ENCODE data around the gene VEGFD. TPM values are rescaled to one million over a fixed set of nuclear protein-coding genes. Genes with fewer than 3 reads are reported as not detected.

The VEGFD gene
- total RNA-seq, 5 donors from 2014 or later (not counting 1 experiment from before 2014, with no cell fraction given): not detected

- peaks cover 0 to 2% of the 10 kb centered on the region in 2 experiments for H3K4me1 ChIP-seq (ENCODE audit: control insufficient read depth in 1 of 2, extremely low read depth in 1 of 2, insufficient read depth in 2 of 2, low read length in 2 of 2)
- H3K9me3 Mint-ChIP-seq: no peaks in the 10 kb centered on the region
- no peaks in the 10 kb centered on the region for H3K36me3 ChIP-seq (ENCODE audit: control insufficient read depth in 2 of 2, extremely low read depth in 1 of 2, insufficient read depth in 1 of 2, low read length in 1 of 2)
- H3K4me3 ChIP-seq (ENCODE audit: control insufficient read depth in 1 of 2, extremely low read depth in 1 of 2, low read length in 1 of 2): no peak overlapping the region
- no peak overlapping the region for H3K27ac Mint-ChIP-seq
- no peak overlapping the region for H3K4me3 Mint-ChIP-seq
- DNase-seq (no peak), ATAC-seq (replicated peaks in 1 of 4) (no peak)
- ChIA-PET POLR2A (no interaction called here), CTCF (interaction anchor here in 1 of 2 donors (0.6 kb wide), 1 partner anchor 1350 kb away, joined by 5 read pairs; no protein-coding TSS in a partner anchor)
- H3K27me3 ChIP-seq (replicated peaks in 1 of 2; ENCODE audit: control insufficient read depth in 2 of 2, extremely low read depth in 1 of 2, insufficient read depth in 2 of 2, low read length in 1 of 2): no peaks in the 10 kb centered on the region
- no peaks in the 10 kb centered on the region for H3K36me3 Mint-ChIP-seq
- no CpG with 5 or more reads among the region's 2 CpGs for WGBS (ENCODE audit: insufficient coverage)
- H3K4me1 Mint-ChIP-seq: peaks cover 0 to 3% (median 0%) of the 10 kb centered on the region in 3 donors
- no peak overlapping the region for H3K27ac ChIP-seq (ENCODE audit: low read length)
- no peaks in the 10 kb centered on the region for H3K9me3 ChIP-seq
- H3K27me3 Mint-ChIP-seq: peaks cover 1 to 13% of the 10 kb centered on the region in 2 donors
Measured at GRCh38 chrX:15401378-15401777, 17.2 kb upstream of the VEGFD start.

GRCh38 chrX:15399962-15400391 lies 15.8 kb upstream of the VEGFD start:
- H3K4me1 ChIP-seq (ENCODE audit: control insufficient read depth in 1 of 2, extremely low read depth in 1 of 2, insufficient read depth in 2 of 2, low read length in 2 of 2): peaks cover 0 to 2% of the 10 kb centered on the region in 2 experiments
- no peak overlapping the region for H3K4me3 ChIP-seq (ENCODE audit: control insufficient read depth in 1 of 2, extremely low read depth in 1 of 2, low read length in 1 of 2)
- no peak overlapping the region for H3K27ac Mint-ChIP-seq
- no peaks in the 10 kb centered on the region for H3K9me3 ChIP-seq
- ATAC-seq (replicated peaks in 1 of 4) (no peak), DNase-seq (no peak)
- peaks cover 1 to 13% of the 10 kb centered on the region in 2 donors for H3K27me3 Mint-ChIP-seq
- no peaks in the 10 kb centered on the region for H3K36me3 ChIP-seq (ENCODE audit: control insufficient read depth in 2 of 2, extremely low read depth in 1 of 2, insufficient read depth in 1 of 2, low read length in 1 of 2)
- no CpG with 5 or more reads among the region's 3 CpGs for WGBS (ENCODE audit: insufficient coverage)
- ChIA-PET POLR2A (no interaction called here), CTCF (no interaction called here)
- peaks cover 0 to 3% (median 0%) of the 10 kb centered on the region in 3 donors for H3K4me1 Mint-ChIP-seq
- H3K4me3 Mint-ChIP-seq: no peak overlapping the region
- no peaks in the 10 kb centered on the region for H3K36me3 Mint-ChIP-seq
- H3K9me3 Mint-ChIP-seq: no peaks in the 10 kb centered on the region
- no peaks in the 10 kb centered on the region for H3K27me3 ChIP-seq (replicated peaks in 1 of 2; ENCODE audit: control insufficient read depth in 2 of 2, extremely low read depth in 1 of 2, insufficient read depth in 2 of 2, low read length in 1 of 2)
- no peak overlapping the region for H3K27ac ChIP-seq (ENCODE audit: low read length)

- no peaks in the 10 kb centered on the region for H3K36me3 Mint-ChIP-seq
- Histone ChIP-seq H3K27me3 (replicated peaks in 1 of 2; ENCODE audit: control insufficient read depth in 2 of 2, extremely low read depth in 1 of 2, insufficient read depth in 2 of 2, low read length in 1 of 2) (no peaks in the 10 kb centered on the region), H3K4me3 (ENCODE audit: control insufficient read depth in 1 of 2, extremely low read depth in 1 of 2, low read length in 1 of 2) (no peak overlapping the region), H3K9me3 (no peaks in the 10 kb centered on the region), H3K27ac (ENCODE audit: low read length) (no peak overlapping the region), H3K36me3 (ENCODE audit: control insufficient read depth in 2 of 2, extremely low read depth in 1 of 2, insufficient read depth in 1 of 2, low read length in 1 of 2) (no peaks in the 10 kb centered on the region), H3K4me1 (ENCODE audit: control insufficient read depth in 1 of 2, extremely low read depth in 1 of 2, insufficient read depth in 2 of 2, low read length in 2 of 2) (peaks cover 0 to 2% of the 10 kb centered on the region in 2 experiments)
- no peak overlapping the region for H3K4me3 Mint-ChIP-seq
- H3K27me3 Mint-ChIP-seq: peaks cover 1 to 13% of the 10 kb centered on the region in 2 donors
- POLR2A ChIA-PET: no interaction called here
- CTCF ChIA-PET: interaction anchor here in 1 of 2 donors (0.6 kb wide), 1 partner anchor 59 kb away, joined by 3 read pairs; no protein-coding TSS in a partner anchor
- H3K4me1 Mint-ChIP-seq: no peaks in the 10 kb centered on the region
- no peak overlapping the region for H3K27ac Mint-ChIP-seq
- ATAC-seq (replicated peaks in 1 of 4) (no peak), DNase-seq (no peak)
- H3K9me3 Mint-ChIP-seq: no peaks in the 10 kb centered on the region
Measured at GRCh38 chrX:15398874-15399273, 14.7 kb upstream of the VEGFD start.

GRCh38 chrX:15395789-15396188 lies 11.6 kb upstream of the VEGFD start:
- POLR2A ChIA-PET: no interaction called here
- no peak overlapping the region for H3K4me3 ChIP-seq (ENCODE audit: control insufficient read depth in 1 of 2, extremely low read depth in 1 of 2, low read length in 1 of 2)
- no peaks in the 10 kb centered on the region for H3K4me1 ChIP-seq (ENCODE audit: control insufficient read depth in 1 of 2, extremely low read depth in 1 of 2, insufficient read depth in 2 of 2, low read length in 2 of 2)
- Mint-ChIP-seq H3K27me3 (peaks cover 5 to 26% of the 10 kb centered on the region in 2 donors), H3K9me3 (no peaks in the 10 kb centered on the region), H3K27ac (no peak overlapping the region), H3K4me3 (no peak overlapping the region), H3K36me3 (no peaks in the 10 kb centered on the region), H3K4me1 (no peaks in the 10 kb centered on the region)
- H3K27me3 ChIP-seq (replicated peaks in 1 of 2; ENCODE audit: control insufficient read depth in 2 of 2, extremely low read depth in 1 of 2, insufficient read depth in 2 of 2, low read length in 1 of 2): no peaks in the 10 kb centered on the region
- H3K27ac ChIP-seq (ENCODE audit: low read length): no peak overlapping the region
- H3K36me3 ChIP-seq (ENCODE audit: control insufficient read depth in 2 of 2, extremely low read depth in 1 of 2, insufficient read depth in 1 of 2, low read length in 1 of 2): no peaks in the 10 kb centered on the region
- H3K9me3 ChIP-seq: no peaks in the 10 kb centered on the region
- no peak for ATAC-seq (replicated peaks in 1 of 4)
- WGBS (ENCODE audit: insufficient coverage): no CpG with 5 or more reads among the region's 2 CpGs
- no peak for DNase-seq
- CTCF ChIA-PET: no interaction called here

GRCh38 chrX:15391850-15392249 lies 7.6 kb upstream of the VEGFD start:
- no peaks in the 10 kb centered on the region for H3K27me3 ChIP-seq (replicated peaks in 1 of 2; ENCODE audit: control insufficient read depth in 2 of 2, extremely low read depth in 1 of 2, insufficient read depth in 2 of 2, low read length in 1 of 2)
- no peaks in the 10 kb centered on the region for H3K36me3 ChIP-seq (ENCODE audit: control insufficient read depth in 2 of 2, extremely low read depth in 1 of 2, insufficient read depth in 1 of 2, low read length in 1 of 2)
- ChIA-PET CTCF (no interaction called here), POLR2A (no interaction called here)
- Mint-ChIP-seq H3K27ac (no peak overlapping the region), H3K9me3 (no peaks in the 10 kb centered on the region), H3K36me3 (no peaks in the 10 kb centered on the region), H3K27me3 (peaks cover 3 to 28% of the 10 kb centered on the region in 2 donors), H3K4me3 (no peak overlapping the region), H3K4me1 (no peaks in the 10 kb centered on the region)
- WGBS (ENCODE audit: insufficient coverage): no CpG with 5 or more reads among the region's 4 CpGs
- no peak overlapping the region for H3K27ac ChIP-seq (ENCODE audit: low read length)
- no peak for DNase-seq
- H3K4me1 ChIP-seq (ENCODE audit: control insufficient read depth in 1 of 2, extremely low read depth in 1 of 2, insufficient read depth in 2 of 2, low read length in 2 of 2): no peaks in the 10 kb centered on the region
- H3K9me3 ChIP-seq: no peaks in the 10 kb centered on the region
- ATAC-seq (replicated peaks in 1 of 4): no peak
- H3K4me3 ChIP-seq (ENCODE audit: control insufficient read depth in 1 of 2, extremely low read depth in 1 of 2, low read length in 1 of 2): no peak overlapping the region

- Mint-ChIP-seq H3K36me3 (no peaks in the 10 kb centered on the region), H3K27ac (no peak overlapping the region), H3K9me3 (no peaks in the 10 kb centered on the region), H3K4me3 (no peak overlapping the region), H3K27me3 (peaks cover 7 to 35% of the 10 kb centered on the region in 2 donors), H3K4me1 (no peaks in the 10 kb centered on the region)
- no peaks in the 10 kb centered on the region for H3K27me3 ChIP-seq (replicated peaks in 1 of 2; ENCODE audit: control insufficient read depth in 2 of 2, extremely low read depth in 1 of 2, insufficient read depth in 2 of 2, low read length in 1 of 2)
- no peaks in the 10 kb centered on the region for H3K36me3 ChIP-seq (ENCODE audit: control insufficient read depth in 2 of 2, extremely low read depth in 1 of 2, insufficient read depth in 1 of 2, low read length in 1 of 2)
- no CpG with 5 or more reads among the region's 8 CpGs for WGBS (ENCODE audit: insufficient coverage)
- no peak overlapping the region for H3K4me3 ChIP-seq (ENCODE audit: control insufficient read depth in 1 of 2, extremely low read depth in 1 of 2, low read length in 1 of 2)
- ATAC-seq (replicated peaks in 1 of 4) (no peak), DNase-seq (no peak)
- H3K27ac ChIP-seq (ENCODE audit: low read length): no peak overlapping the region
- no peaks in the 10 kb centered on the region for H3K9me3 ChIP-seq
- CTCF ChIA-PET: interaction anchor here in 1 of 2 donors (1.6 kb wide), 1 partner anchor 15 kb away, joined by 3 read pairs; no protein-coding TSS in a partner anchor
- POLR2A ChIA-PET: no interaction called here
- no peaks in the 10 kb centered on the region for H3K4me1 ChIP-seq (ENCODE audit: control insufficient read depth in 1 of 2, extremely low read depth in 1 of 2, insufficient read depth in 2 of 2, low read length in 2 of 2)
Measured at GRCh38 chrX:15382813-15383212, 1.4 kb downstream of the VEGFD start.

- Histone ChIP-seq H3K36me3 (ENCODE audit: control insufficient read depth in 2 of 2, extremely low read depth in 1 of 2, insufficient read depth in 1 of 2, low read length in 1 of 2) (no peaks in the 10 kb centered on the region), H3K4me1 (ENCODE audit: control insufficient read depth in 1 of 2, extremely low read depth in 1 of 2, insufficient read depth in 2 of 2, low read length in 2 of 2) (no peaks in the 10 kb centered on the region), H3K9me3 (no peaks in the 10 kb centered on the region), H3K27ac (ENCODE audit: low read length) (no peak overlapping the region), H3K27me3 (replicated peaks in 1 of 2; ENCODE audit: control insufficient read depth in 2 of 2, extremely low read depth in 1 of 2, insufficient read depth in 2 of 2, low read length in 1 of 2) (no peaks in the 10 kb centered on the region), H3K4me3 (ENCODE audit: control insufficient read depth in 1 of 2, extremely low read depth in 1 of 2, low read length in 1 of 2) (no peak overlapping the region)
- DNase-seq: no peak
- Mint-ChIP-seq H3K36me3 (no peaks in the 10 kb centered on the region), H3K4me1 (no peaks in the 10 kb centered on the region), H3K9me3 (no peaks in the 10 kb centered on the region), H3K27ac (no peak overlapping the region), H3K4me3 (no peak overlapping the region), H3K27me3 (peaks cover 4 to 33% of the 10 kb centered on the region in 2 donors)
- CTCF ChIA-PET: no interaction called here
- no peak for ATAC-seq (replicated peaks in 1 of 4)
- WGBS (ENCODE audit: insufficient coverage): no CpG with 5 or more reads among the region's 1 CpG
- POLR2A ChIA-PET: no interaction called here
Measured at GRCh38 chrX:15376956-15377355, 7.3 kb downstream of the VEGFD start.

Data from T-cell (primary cell).